ENCODE results near the gene VPS51.

GRCh38 chr11:65141896-65142494, 46.0 kb downstream of the VPS51 start:
- TF ChIP-seq POLR2A (IDR thresholded peaks at IDR 0.05) (no peak), CTCF (IDR thresholded peaks at IDR 0.05) (no peak)

Data from adrenal gland (tissue), 5 donors.